HG02973 (cell line): Measurements from ENCODE around the gene MEMO1.
"Not testable (repeated sequence)": the region's sequence is repeated elsewhere in the genome, so short reads cannot be mapped to it uniquely, and the experiment has no call there.

Experiments
- ATAC-seq: cut with Tn5 transposase; IDR thresholded peaks from one replicate; pipeline ENCODE4 v1.9.1; 2021; ENCODE audit warnings: moderate library complexity; ENCODE audit not compliant: unreplicated experiment

MEMO1 gene

GRCh38 chr2:31998731-31999383, 12.0 kb downstream of the MEMO1 start:
- no peak for ATAC-seq

GRCh38 chr2:31997653-31998052, 13.2 kb downstream of the MEMO1 start:
- ATAC-seq, result no peak

- ATAC-seq, result no peak
Measured at GRCh38 chr2:31996571-31997150, 14.1 kb downstream of the MEMO1 start.

- no peak for ATAC-seq
Measured at GRCh38 chr2:31992934-31993333, 17.9 kb downstream of the MEMO1 start.

- no peak for ATAC-seq
Measured at GRCh38 chr2:31992025-31992579, 18.7 kb downstream of the MEMO1 start.

GRCh38 chr2:31989946-31990345, 20.9 kb downstream of the MEMO1 start:
- ATAC-seq, result no peak

- no peak for ATAC-seq
Measured at GRCh38 chr2:31987454-31988220, 23.2 kb downstream of the MEMO1 start.

- ATAC-seq, result no peak
Measured at GRCh38 chr2:31986906-31987305, 23.9 kb downstream of the MEMO1 start.

GRCh38 chr2:31983762-31984467, 26.9 kb downstream of the MEMO1 start:
- no peak for ATAC-seq

- ATAC-seq, result peak; percentile 99
Measured at GRCh38 chr2:31980674-31981356, 30.0 kb downstream of the MEMO1 start.

- ATAC-seq, result no peak
Measured at GRCh38 chr2:31979956-31980355, 30.9 kb downstream of the MEMO1 start.

GRCh38 chr2:31979018-31979417, 31.8 kb downstream of the MEMO1 start:
- no peak for ATAC-seq

GRCh38 chr2:31978436-31978835, 32.4 kb downstream of the MEMO1 start:
- no peak for ATAC-seq

- no peak for ATAC-seq
Measured at GRCh38 chr2:31973665-31974064, 37.1 kb downstream of the MEMO1 start.

- no peak for ATAC-seq
Measured at GRCh38 chr2:31972059-31972458, 38.7 kb downstream of the MEMO1 start.

- no peak for ATAC-seq
Measured at GRCh38 chr2:31969178-31969577, 41.6 kb downstream of the MEMO1 start.

- ATAC-seq, result no peak
Measured at GRCh38 chr2:31967790-31968189, 43.0 kb downstream of the MEMO1 start.

- ATAC-seq, result not testable (repeated sequence)
Measured at GRCh38 chr2:31966402-31966801, 44.4 kb downstream of the MEMO1 start.

- no peak for ATAC-seq
Measured at GRCh38 chr2:31965094-31965493, 45.7 kb downstream of the MEMO1 start.

- no peak for ATAC-seq
Measured at GRCh38 chr2:31962757-31963361, 47.9 kb downstream of the MEMO1 start.
